Nephron progenitor cell (in vitro differentiated cells): ENCODE data around the gene DARS2.
A peak's percentile ranks its signal among the peaks of the same experiment; 100 is the strongest.

Experiments used
- DNase-seq: peaks from one replicate; pipeline ENCODE4 v3.0.0; 2021
- H3K27ac Mint-ChIP-seq: 2 replicates; pipeline ENCODE4 v1.8.0; 2021; ENCODE audit warnings: mild to moderate bottlenecking, moderate library complexity, mixed read lengths
- H3K27me3 Mint-ChIP-seq: 2 replicates; pipeline ENCODE4 v1.8.0; 2021; ENCODE audit warnings: mild to moderate bottlenecking, low read depth, mixed read lengths; ENCODE audit not compliant: poor library complexity
- H3K36me3 Mint-ChIP-seq: 2 replicates; pipeline ENCODE4 v1.8.0; 2021; ENCODE audit warnings: low read depth, mixed read lengths
- H3K4me1 Mint-ChIP-seq: 2 replicates; pipeline ENCODE4 v1.8.0; 2021; ENCODE audit warnings: mixed read lengths
- H3K4me3 Mint-ChIP-seq: 2 replicates; pipeline ENCODE4 v1.8.0; 2021; ENCODE audit warnings: mild to moderate bottlenecking, moderate library complexity, mixed read lengths
- H3K9me3 Mint-ChIP-seq: 2 replicates; pipeline ENCODE4 v1.8.0; 2021; ENCODE audit warnings: mild to moderate bottlenecking, moderate library complexity, mixed read lengths
- CTCF ChIP-seq: fragments of 200-600 bp; sonication (generic); IDR thresholded peaks from 2 replicates; pipeline ENCODE4 v1.5.0; 2021; ENCODE audit warnings: antibody characterized with exemption

The DARS2 gene

GRCh38 chr1:173863224-173864161 lies 39.0 kb downstream of the DARS2 start:
- no peak for DNase-seq
- Mint-ChIP-seq H3K4me3 (peak overlapping the region; percentile 62), H3K4me1 (peaks cover 34% of the 10 kb centered on the region), H3K27me3 (peaks cover 4% of the 10 kb centered on the region), H3K27ac (peak overlapping the region; percentile 84), H3K36me3 (peaks cover 57% of the 10 kb centered on the region), H3K9me3 (no peaks in the 10 kb centered on the region)
- no peak for TF ChIP-seq CTCF

- no peaks in the 10 kb centered on the region for H3K9me3 Mint-ChIP-seq
- no peak for DNase-seq
- peaks cover 4% of the 10 kb centered on the region for H3K27me3 Mint-ChIP-seq
- H3K27ac Mint-ChIP-seq: peak overlapping the region; percentile 88
- peaks cover 41% of the 10 kb centered on the region for H3K4me1 Mint-ChIP-seq
- TF ChIP-seq CTCF: no peak
- H3K36me3 Mint-ChIP-seq: peaks cover 56% of the 10 kb centered on the region
- H3K4me3 Mint-ChIP-seq: peak overlapping the region; percentile 94
These were observed 39.9 kb downstream of the DARS2 start for GRCh38 chr1:173864179-173864867.

- H3K36me3 Mint-ChIP-seq: peaks cover 51% of the 10 kb centered on the region
- H3K4me1 Mint-ChIP-seq: peaks cover 48% of the 10 kb centered on the region
- peak overlapping the region; percentile 99 for H3K27ac Mint-ChIP-seq
- H3K4me3 Mint-ChIP-seq: peak overlapping the region; percentile 94
- H3K27me3 Mint-ChIP-seq: peaks cover 4% of the 10 kb centered on the region
- no peak for TF ChIP-seq CTCF
- DNase-seq: no peak
- no peaks in the 10 kb centered on the region for H3K9me3 Mint-ChIP-seq
These were observed 41.1 kb downstream of the DARS2 start for GRCh38 chr1:173865468-173866164.

- Mint-ChIP-seq H3K36me3 (peaks cover 57% of the 10 kb centered on the region), H3K27me3 (peaks cover 4% of the 10 kb centered on the region), H3K4me1 (peaks cover 55% of the 10 kb centered on the region), H3K27ac (peak overlapping the region; percentile 99), H3K4me3 (peak overlapping the region; percentile 94), H3K9me3 (no peaks in the 10 kb centered on the region)
- DNase-seq: no peak
- no peak for TF ChIP-seq CTCF
These were observed 42.1 kb downstream of the DARS2 start for GRCh38 chr1:173866413-173867115.

- H3K27ac Mint-ChIP-seq: peak overlapping the region; percentile 99
- peaks cover 4% of the 10 kb centered on the region for H3K27me3 Mint-ChIP-seq
- no peaks in the 10 kb centered on the region for H3K9me3 Mint-ChIP-seq
- H3K4me3 Mint-ChIP-seq: peak overlapping the region; percentile 94
- H3K36me3 Mint-ChIP-seq: peaks cover 55% of the 10 kb centered on the region
- no peak for TF ChIP-seq CTCF
- H3K4me1 Mint-ChIP-seq: peaks cover 59% of the 10 kb centered on the region
- no peak for DNase-seq
These were observed 42.8 kb downstream of the DARS2 start for GRCh38 chr1:173867141-173867752.
